Endodermal cell (in vitro differentiated cells): Measurements from ENCODE around the gene HSPH1. TPM values are rescaled to one million over a fixed set of nuclear protein-coding genes. Genes with fewer than 3 reads are reported as not detected.

Experiments
- DNase-seq: peaks from one replicate; pipeline ENCODE4 v3.0.0-alpha.2; 2017
- H3K27ac ChIP-seq: 2 replicates; pipeline ENCODE4 v1.5.1; 2013; ENCODE audit warnings: mild to moderate bottlenecking, low read depth, low read length, moderate library complexity
- H3K27me3 ChIP-seq: 2 replicates; pipeline ENCODE4 v1.6.1; 2013; ENCODE audit warnings: mild to moderate bottlenecking, low read length, moderate library complexity; ENCODE audit not compliant: insufficient read depth, control insufficient read depth, poor library complexity, severe bottlenecking
- H3K36me3 ChIP-seq: 2 replicates; pipeline ENCODE4 v1.7.0; 2013; ENCODE audit warnings: mild to moderate bottlenecking, low read length, moderate library complexity; ENCODE audit not compliant: control insufficient read depth, insufficient read depth
- H3K4me1 ChIP-seq: one replicate; pipeline ENCODE4 v1.7.0; 2013; ENCODE audit warnings: low read length; ENCODE audit not compliant: control insufficient read depth, insufficient read depth
- H3K4me3 ChIP-seq: 2 replicates; pipeline ENCODE4 v1.5.1; 2013; ENCODE audit warnings: mild to moderate bottlenecking, low read length, moderate library complexity
- H3K9ac ChIP-seq: 2 replicates; pipeline ENCODE4 v1.6.1; 2013; ENCODE audit warnings: mild to moderate bottlenecking, low read length, moderate library complexity; ENCODE audit not compliant: poor library complexity, severe bottlenecking; ENCODE audit errors: extremely low read depth
- H3K9me3 ChIP-seq: 2 replicates; pipeline ENCODE4 v1.6.1; 2013; ENCODE audit warnings: mild to moderate bottlenecking, low read length, moderate library complexity; ENCODE audit not compliant: control insufficient read depth
- H3K27ac Mint-ChIP-seq: 2 replicates; pipeline ENCODE4 v1.8.0; 2020; ENCODE audit warnings: mixed read lengths
- H3K27me3 Mint-ChIP-seq: 2 replicates; pipeline ENCODE4 v1.8.0; 2021; ENCODE audit warnings: mild to moderate bottlenecking, mixed read lengths; ENCODE audit not compliant: insufficient read depth
- H3K36me3 Mint-ChIP-seq: 2 replicates; pipeline ENCODE4 v1.8.0; 2020; ENCODE audit warnings: low read depth, mixed read lengths
- H3K4me1 Mint-ChIP-seq: 2 replicates; pipeline ENCODE4 v1.8.0; 2020; ENCODE audit warnings: mixed read lengths
- H3K4me3 Mint-ChIP-seq: 2 replicates; pipeline ENCODE4 v1.8.0; 2020; ENCODE audit warnings: mild to moderate bottlenecking, moderate library complexity, mixed read lengths
- H3K9me3 Mint-ChIP-seq: 2 replicates; pipeline ENCODE4 v1.8.0; 2020; ENCODE audit warnings: mild to moderate bottlenecking, mixed read lengths
- CTCF ChIP-seq: fragments of 200-600 bp; sonication (generic); conservative IDR thresholded peaks from 2 replicates; pipeline ENCODE4 v1.5.0; 2021; ENCODE audit warnings: antibody characterized with exemption, mild to moderate bottlenecking
- WGBS, 2 experiments: methylation state at CpG; one replicate each; pipeline versions ENCODE4 v1.1.5 to v1.1.7; 2013; ENCODE audit warnings: missing lambda C conversion rate in 2 of 2, mixed read lengths in 1 of 2; ENCODE audit not compliant: insufficient coverage in 1 of 2, insufficient read length in 1 of 2; 5-methylcytosine and 5-hydroxymethylcytosine counted together
- total RNA-seq, 2 donors: library from RNA; stranded (reverse); fragmentation: NEBNext Ultra II Directional in 1 of 2; extraction: Animal tissue kit (Norgen Biotek cat#: 25700) in 1 of 2; gene quantifications; 2 replicates in 1 of 2; 3 replicates in 1 of 2; pipeline ENCODE4 v1.2.1, GENCODE V29; 2021

The HSPH1 gene
- total RNA-seq, 2 donors from 2014 or later = 88.0 to 120 TPM

- H3K27ac ChIP-seq = no peak overlapping the region
- Mint-ChIP-seq H3K4me1 (peaks cover 16% of the 10 kb centered on the region), H3K4me3 (no peak overlapping the region), H3K27me3 (peaks cover 8% of the 10 kb centered on the region), H3K9me3 (no peaks in the 10 kb centered on the region), H3K27ac (no peak overlapping the region), H3K36me3 (no peaks in the 10 kb centered on the region)
- no peaks in the 10 kb centered on the region for H3K36me3 ChIP-seq
- no peak for TF ChIP-seq CTCF
- DNase-seq = no peak
- no peak overlapping the region for H3K9ac ChIP-seq
- no peaks in the 10 kb centered on the region for H3K27me3 ChIP-seq
- no peaks in the 10 kb centered on the region for H3K4me1 ChIP-seq
- 99 to 100% methylated on average over 4 of the region's 4 CpGs for WGBS, 2 experiments
- no peaks in the 10 kb centered on the region for H3K9me3 ChIP-seq
- no peak overlapping the region for H3K4me3 ChIP-seq
Measured at GRCh38 chr13:31122143-31122542, 39.6 kb downstream of the HSPH1 start.

- H3K4me3 ChIP-seq = no peak overlapping the region
- Mint-ChIP-seq H3K27me3 (peaks cover 5% of the 10 kb centered on the region), H3K4me3 (no peak overlapping the region), H3K27ac (no peak overlapping the region), H3K4me1 (peaks cover 22% of the 10 kb centered on the region), H3K9me3 (no peaks in the 10 kb centered on the region), H3K36me3 (no peaks in the 10 kb centered on the region)
- 89 to 94% methylated on average over 7 of the region's 7 CpGs for WGBS, 2 experiments
- H3K27ac ChIP-seq = no peak overlapping the region
- H3K36me3 ChIP-seq = no peaks in the 10 kb centered on the region
- no peaks in the 10 kb centered on the region for H3K4me1 ChIP-seq
- no peaks in the 10 kb centered on the region for H3K9me3 ChIP-seq
- no peak for TF ChIP-seq CTCF
- DNase-seq = no peak
- H3K9ac ChIP-seq = no peak overlapping the region
- no peaks in the 10 kb centered on the region for H3K27me3 ChIP-seq
Measured at GRCh38 chr13:31121379-31122140, 40.1 kb downstream of the HSPH1 start.

- Mint-ChIP-seq H3K27ac (no peak overlapping the region), H3K4me3 (no peak overlapping the region), H3K4me1 (peaks cover 36% of the 10 kb centered on the region), H3K9me3 (no peaks in the 10 kb centered on the region), H3K36me3 (no peaks in the 10 kb centered on the region), H3K27me3 (peaks cover 2% of the 10 kb centered on the region)
- no peak for DNase-seq
- WGBS, 2 experiments = 85 to 87% methylated on average over 6 to 8 of the region's 8 CpGs
- Histone ChIP-seq H3K9me3 (no peaks in the 10 kb centered on the region), H3K36me3 (no peaks in the 10 kb centered on the region), H3K4me1 (peaks cover 6% of the 10 kb centered on the region), H3K27me3 (no peaks in the 10 kb centered on the region), H3K27ac (no peak overlapping the region), H3K9ac (no peak overlapping the region), H3K4me3 (no peak overlapping the region)
- no peak for TF ChIP-seq CTCF
Measured at GRCh38 chr13:31119966-31120700, 41.6 kb downstream of the HSPH1 start.
